Activated naive CD8-positive, alpha-beta T cell treated with anti-CD3 and anti-CD28 coated beads, Interleukin-2, amount 10 ng/mL, durations not matched to agents 7 days and 5 days (primary cell): ENCODE results near the gene SOX15. TPM values are rescaled to one million over a fixed set of nuclear protein-coding genes. Genes with fewer than 3 reads are reported as not detected.

ENCODE experiments used
- ATAC-seq: fragments of 150-1000 bp; cut with Tn5 transposase; one replicate; pipeline ENCODE4 v1.10.0; 2021; ENCODE audit warnings: low read depth, moderate library complexity
- POLR2A ChIA-PET: fragments of 350-600 bp; sonication (Branson Sonifier 250); formaldehyde crosslinking; loops from one replicate; lab custom pipeline; 2021; ENCODE audit warnings: antibody characterized with exemption; lab: Charles Lee
- DNase-seq: peaks from one replicate; pipeline ENCODE4 v3.0.0; 2021
- H3K27ac Mint-ChIP-seq: one replicate; pipeline ENCODE4 v1.8.0; 2022; ENCODE audit warnings: mild to moderate bottlenecking, mixed read lengths
- H3K27me3 Mint-ChIP-seq: one replicate; pipeline ENCODE4 v1.8.0; 2022; ENCODE audit warnings: mild to moderate bottlenecking, moderate library complexity, mixed read lengths
- H3K36me3 Mint-ChIP-seq: one replicate; pipeline ENCODE4 v1.8.0; 2021; ENCODE audit warnings: mild to moderate bottlenecking, mixed read lengths
- H3K4me1 Mint-ChIP-seq: one replicate; pipeline ENCODE4 v1.8.0; 2021; ENCODE audit warnings: mixed read lengths
- H3K4me3 Mint-ChIP-seq: one replicate; pipeline ENCODE4 v1.8.0; 2022; ENCODE audit warnings: mild to moderate bottlenecking, moderate library complexity, mixed read lengths
- H3K9me3 Mint-ChIP-seq: one replicate; pipeline ENCODE4 v1.8.0; 2021; ENCODE audit warnings: mixed read lengths
- total RNA-seq, 2 experiments: library from RNA; stranded (reverse); gene quantifications; one replicate each; pipeline ENCODE4 v1.2.3, GENCODE V29; 2021

SOX15 gene
- total RNA-seq, 2 experiments from 2014 or later: 0.30 to 0.57 TPM

DNA sequence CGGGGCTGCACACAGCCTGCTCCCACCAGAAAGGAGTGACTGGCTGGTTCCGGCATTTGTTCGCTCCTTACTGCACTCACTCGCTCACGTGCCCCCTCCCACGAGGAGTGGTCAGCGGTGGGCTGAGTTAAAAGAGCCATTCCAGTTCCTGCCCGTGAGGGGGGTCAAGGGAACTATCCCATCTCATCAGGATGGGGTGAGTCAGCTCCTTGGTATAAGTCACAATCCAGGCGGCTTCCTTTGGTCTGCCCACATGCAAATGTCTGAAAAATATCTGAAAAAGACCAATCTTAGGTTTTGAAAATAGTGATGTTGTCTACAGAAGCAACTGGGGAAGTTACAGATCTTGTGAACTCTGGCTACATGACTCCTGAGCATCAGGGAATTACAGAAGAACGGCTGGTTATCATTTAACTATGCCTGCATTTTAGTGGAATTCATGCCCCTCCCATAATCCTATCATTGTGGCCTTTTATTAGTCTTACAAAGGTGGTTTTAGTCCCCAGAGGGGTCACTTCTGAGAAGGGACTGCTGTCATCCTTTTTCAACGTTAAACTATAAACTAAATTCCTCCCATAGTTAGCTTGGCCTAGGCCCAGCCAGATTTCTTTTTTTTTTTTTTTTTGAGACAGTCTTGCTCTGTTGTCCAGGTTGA is 50.9 kb downstream of the SOX15 start:
- no peak for DNase-seq
- Mint-ChIP-seq H3K4me1 (peaks cover 4% of the 10 kb centered on the region), H3K27ac (no peak overlapping the region), H3K9me3 (peaks cover 6% of the 10 kb centered on the region), H3K4me3 (no peak overlapping the region), H3K36me3 (peaks cover 5% of the 10 kb centered on the region), H3K27me3 (peaks cover 6% of the 10 kb centered on the region)
- POLR2A ChIA-PET: interaction anchor here (1.0 kb wide), 1 partner anchor 11 kb away, joined by 3 read pairs; no protein-coding TSS in a partner anchor
- ATAC-seq: no peak

Other genes with a start within 250 kb of the SOX15 start
- 1 to 10 TPM; 8.1 to 8.7 TPM for gene KCTD11, start 237.9 kb downstream of the SOX15 start, total RNA-seq
- not detected for gene TMEM95, start 234.9 kb downstream of the SOX15 start, total RNA-seq
- 1 to 10 TPM; 5.2 to 6.5 TPM for gene TNK1, start 209.0 kb downstream of the SOX15 start, total RNA-seq
- gene PLSCR3, start 195.6 kb downstream of the SOX15 start, total RNA-seq: 10 to 100 TPM; 79.3 to 82.1 TPM
- 10 to 100 TPM; 52.9 to 55.6 TPM for gene TMEM256, start 186.0 kb downstream of the SOX15 start, total RNA-seq
- 1 to 10 TPM; 8.0 to 8.7 TPM for gene NLGN2, start 182.2 kb downstream of the SOX15 start, total RNA-seq
- gene SPEM1, start 169.8 kb downstream of the SOX15 start, total RNA-seq: not detected
- not detected for gene SPEM2, start 164.5 kb downstream of the SOX15 start, total RNA-seq
- gene SPEM3, start 161.2 kb downstream of the SOX15 start, total RNA-seq: not detected
- gene TMEM102, start 154.7 kb downstream of the SOX15 start, total RNA-seq: 10 to 100 TPM; 15.7 to 17.7 TPM
- gene FGF11, start 150.6 kb downstream of the SOX15 start, total RNA-seq: 10 to 100 TPM; 25.4 to 28.5 TPM
- gene CHRNB1, start 145.0 kb downstream of the SOX15 start, total RNA-seq: 10 to 100 TPM; 15.2 to 15.7 TPM
- gene ZBTB4, start 110.5 kb downstream of the SOX15 start, total RNA-seq: 10 to 100 TPM; 56.0 to 58.6 TPM
- not detected for gene SLC35G6, start 108.6 kb downstream of the SOX15 start, total RNA-seq
- 100 to 1,000 TPM; 192 to 214 TPM for gene POLR2A, start 105.7 kb downstream of the SOX15 start, total RNA-seq
- gene TNFSF12, start 41.0 kb downstream of the SOX15 start, total RNA-seq: 10 to 100 TPM; 93.0 to 95.7 TPM
- 1 to 10 TPM; 8.2 to 8.4 TPM for gene TNFSF13, start 31.3 kb downstream of the SOX15 start, total RNA-seq
- 10 to 100 TPM; 43.7 to 50.2 TPM for gene SENP3, start 28.2 kb downstream of the SOX15 start, total RNA-seq
- 10 to 100 TPM; 32.5 to 33.9 TPM for gene CD68, start 10.5 kb downstream of the SOX15 start, total RNA-seq
- gene MPDU1, start 6.2 kb downstream of the SOX15 start, total RNA-seq: 10 to 100 TPM; 50.2 TPM
- 10 to 100 TPM; 37.7 to 38.2 TPM for gene FXR2, start 24.8 kb upstream of the SOX15 start, total RNA-seq
- gene SAT2, start 37.7 kb upstream of the SOX15 start, total RNA-seq: 10 to 100 TPM; 40.0 to 41.2 TPM
- gene SHBG, start 40.0 kb upstream of the SOX15 start, total RNA-seq: not detected
- under 1 TPM; 0.14 to 0.42 TPM for gene ATP1B2, start 60.8 kb upstream of the SOX15 start, total RNA-seq
- 100 to 1,000 TPM; 128 to 131 TPM for gene TP53, start 97.4 kb upstream of the SOX15 start, total RNA-seq
- 10 to 100 TPM; 19.3 to 19.4 TPM for gene WRAP53, start 98.4 kb upstream of the SOX15 start, total RNA-seq
- not detected for gene EFNB3, start 115.1 kb upstream of the SOX15 start, total RNA-seq
- gene DNAH2, start 127.7 kb upstream of the SOX15 start, total RNA-seq: not detected
- 10 to 100 TPM; 43.4 to 50.9 TPM for gene KDM6B, start 244.1 kb upstream of the SOX15 start, total RNA-seq